GM12878 (cell line): ENCODE measurements around the gene MCC. TPM values are rescaled to one million over a fixed set of nuclear protein-coding genes. Genes with fewer than 3 reads are reported as not detected.

Experiments used
- ATAC-seq: fragments of 200-7000 bp; cut with Tn5 transposase; 3 replicates; pipeline ENCODE4 v1.9.1; 2020; ENCODE audit warnings: mild to moderate bottlenecking, moderate library complexity
- BruUV-seq: library from RNA; stranded (reverse); fragments of 400-500 nt; replicated peaks from 2 replicates; lab custom pipeline; 2021; lab: Mats Ljungman, UMichigan
- CTCF ChIA-PET: fragments of 300-600 bp; sonication (Branson Sonifier 250); formaldehyde crosslinking; extraction: SDS; loops from one replicate; lab custom pipeline; 2021; ENCODE audit warnings: inconsistent platforms; lab: Yijun Ruan, JAX
- POLR2A ChIA-PET: fragments of 350-600 bp; formaldehyde crosslinking; extraction: SDS; loops from one replicate; lab custom pipeline; 2021; ENCODE audit warnings: inconsistent platforms; lab: Charles Lee
- RAD21 ChIA-PET: fragments of 300-600 bp; sonication (Branson Sonifier 250); formaldehyde crosslinking; loops from one replicate; lab custom pipeline; 2023; ENCODE audit warnings: antibody characterized with exemption; ENCODE audit not compliant: unreplicated experiment; lab: Charles Lee
- SMC1A ChIA-PET: fragments of 300-600 bp; sonication (Branson Sonifier 250); formaldehyde crosslinking; loops from one replicate; lab custom pipeline; 2023; ENCODE audit not compliant: unreplicated experiment, uncharacterized antibody; lab: Charles Lee
- DNase-seq: peaks from one replicate; pipeline ENCODE4 v3.0.0-alpha.2; 2011; ENCODE audit warnings: low read depth, low spot score
- FAIRE-seq: peaks from 3 replicates; lab custom pipeline; 2011; peaks lifted over from hg19 to GRCh38; lab: Jason Lieb, UNC
- H2AFZ ChIP-seq: 2 replicates; pipeline ENCODE4 v1.6.0; 2011; ENCODE audit warnings: low read depth, low read length, control low read depth; ENCODE audit not compliant: control insufficient read depth
- H3K27ac ChIP-seq: 2 replicates; pipeline ENCODE4 v1.5.1; 2011; ENCODE audit warnings: control low read depth; ENCODE audit not compliant: control insufficient read depth, insufficient read depth
- H3K27me3 ChIP-seq, 2 experiments: replicated peaks in 1 of 2; 2 replicates each; pipeline versions ENCODE4 v1.6.0 to v1.6.1; 2011; ENCODE audit warnings: low read length in 1 of 2; ENCODE audit not compliant: control insufficient read depth in 2 of 2, insufficient read depth in 2 of 2
- H3K36me3 ChIP-seq, 2 experiments: 2 replicates each; pipeline ENCODE4 v1.5.1; 2011; ENCODE audit warnings: low read length in 1 of 2; ENCODE audit not compliant: control insufficient read depth in 2 of 2, insufficient read depth in 2 of 2
- H3K4me1 ChIP-seq: 2 replicates; pipeline ENCODE4 v1.6.1; 2011; ENCODE audit warnings: mild to moderate bottlenecking, low read length, moderate library complexity, mixed read lengths; ENCODE audit not compliant: control insufficient read depth, insufficient read depth
- H3K4me2 ChIP-seq: 2 replicates; pipeline ENCODE4 v1.6.0; 2011; ENCODE audit warnings: control low read depth; ENCODE audit not compliant: control insufficient read depth, insufficient read depth
- H3K4me3 ChIP-seq: fragments of 200-600 bp; sonication (generic); 2 replicates; pipeline ENCODE4 v1.5.1; 2016
- H3K79me2 ChIP-seq: 2 replicates; pipeline ENCODE4 v1.6.0; 2011; ENCODE audit warnings: low read length; ENCODE audit not compliant: control insufficient read depth, insufficient read depth
- H3K9ac ChIP-seq: 2 replicates; pipeline ENCODE4 v1.8.0; 2011; ENCODE audit warnings: low read length, control low read depth, mixed read lengths; ENCODE audit not compliant: control insufficient read depth, insufficient read depth
- H3K9me3 ChIP-seq: replicated peaks from 3 replicates; pipeline ENCODE4 v1.5.1; 2011; ENCODE audit warnings: mild to moderate bottlenecking, low read length; ENCODE audit not compliant: control insufficient read depth, insufficient read depth
- H4K20me1 ChIP-seq: 2 replicates; pipeline ENCODE4 v1.6.0; 2011; ENCODE audit not compliant: control insufficient read depth, insufficient read depth
- CREM ChIP-seq: IDR thresholded peaks from 2 replicates; pipeline ENCODE4 v1.6.1; 2014; ENCODE audit warnings: antibody characterized with exemption, low read depth
- EP300 ChIP-seq, 2 experiments: fragments of 150-350 bp in 1 of 2; IDR thresholded peaks; 2 replicates each; pipeline ENCODE4 v1.6.1; 2011 to 2012; ENCODE audit warnings: low read depth in 2 of 2, low read length in 2 of 2, borderline replicate concordance in 1 of 2, improper control_type of control experiment in 1 of 2, inconsistent platforms in 1 of 2; ENCODE audit not compliant: control insufficient read depth in 1 of 2
- FOXK2 ChIP-seq: fragments of 450-650 bp; IDR thresholded peaks from 2 replicates; pipeline ENCODE4 v1.6.1; 2017; ENCODE audit warnings: mild to moderate bottlenecking, moderate library complexity
- FOXM1 ChIP-seq: IDR thresholded peaks from 2 replicates; pipeline ENCODE4 v1.6.1; 2012; ENCODE audit warnings: low read depth, mild to moderate bottlenecking, inconsistent platforms, low read length, moderate library complexity
- HDGF ChIP-seq: fragments of 450-650 bp; IDR thresholded peaks from 2 replicates; pipeline ENCODE4 v1.6.1; 2016; ENCODE audit warnings: antibody characterized with exemption
- IRF3 ChIP-seq: fragments of 450-650 bp; IDR thresholded peaks from 2 replicates; pipeline ENCODE4 v1.6.1; 2014; ENCODE audit warnings: mild to moderate bottlenecking
- MAX ChIP-seq: IDR thresholded peaks from 2 replicates; pipeline ENCODE4 v1.6.1; 2012; ENCODE audit warnings: low read depth, low read length, improper control_type of control experiment
- MEF2B ChIP-seq: fragments of 450-650 bp; IDR thresholded peaks from 2 replicates; pipeline ENCODE4 v1.6.1; 2018; ENCODE audit warnings: mild to moderate bottlenecking, moderate library complexity; ENCODE audit not compliant: partially characterized antibody, poor library complexity, severe bottlenecking
- NFYB ChIP-seq: IDR thresholded peaks from 2 replicates; pipeline ENCODE4 v1.6.1; 2011; ENCODE audit warnings: low read depth, mild to moderate bottlenecking, low read length, improper control_type of control experiment, moderate library complexity; ENCODE audit not compliant: insufficient read depth
- NRF1 ChIP-seq: conservative IDR thresholded peaks from 2 replicates; pipeline ENCODE4 v1.6.1; 2011; ENCODE audit warnings: mild to moderate bottlenecking, low read depth, low read length, improper control_type of control experiment
- PBX3 ChIP-seq: IDR thresholded peaks from 2 replicates; pipeline ENCODE4 v1.6.1; 2011; ENCODE audit warnings: mild to moderate bottlenecking, low read depth, low read length, moderate library complexity; ENCODE audit not compliant: insufficient replicate concordance
- RELA ChIP-seq: fragments of 450-650 bp; IDR thresholded peaks from 2 replicates; pipeline ENCODE4 v1.8.0; 2014; ENCODE audit warnings: borderline replicate concordance; ENCODE audit not compliant: partially characterized antibody
- SIX5 ChIP-seq: IDR thresholded peaks from 2 replicates; pipeline ENCODE4 v1.6.1; 2011; ENCODE audit warnings: mild to moderate bottlenecking, low read depth, low read length, moderate library complexity; ENCODE audit not compliant: severe bottlenecking
- SREBF2 ChIP-seq: IDR thresholded peaks from 2 replicates; pipeline ENCODE4 v1.6.1; 2012; ENCODE audit warnings: mild to moderate bottlenecking, low read length
- TCF12 ChIP-seq: IDR thresholded peaks from 2 replicates; pipeline ENCODE4 v1.6.1; 2011; ENCODE audit warnings: low read depth, mild to moderate bottlenecking, low read length
- ZNF207 ChIP-seq: fragments of 450-650 bp; IDR thresholded peaks from 2 replicates; pipeline ENCODE4 v1.6.1; 2014; ENCODE audit warnings: antibody characterized with exemption, mild to moderate bottlenecking, borderline replicate concordance
- ZNF687 ChIP-seq: fragments of 450-650 bp; IDR thresholded peaks from 2 replicates; pipeline ENCODE4 v1.6.1; 2017; ENCODE audit warnings: mild to moderate bottlenecking, moderate library complexity
- WGBS: methylation state at CpG from one replicate; pipeline ENCODE4 v1.1.6; 2016; ENCODE audit warnings: low lambda C conversion rate; ENCODE audit not compliant: insufficient replicate concordance, insufficient coverage; ENCODE audit errors: missing lambda C conversion rate; 5-methylcytosine and 5-hydroxymethylcytosine counted together
- in situ Hi-C: fragments of 300-500 bp; cut with MboI; formaldehyde crosslinking; loops from 9 replicates; pipeline ENCODE4 v1.14.3; 2018; ENCODE audit warnings: mixed read lengths
- intact Hi-C: fragments of 100-400 bp; cut with micrococcal nuclease; formaldehyde crosslinking; loops from one replicate; pipeline ENCODE4 v1.14.2; 2022; ENCODE audit not compliant: unreplicated experiment
- polyA plus RNA-seq, 11 experiments: library from polyadenylated mRNA; depleted of rRNA in 4 of 11; unstranded in 6 of 11; stranded (reverse) in 5 of 11; fragments of >200 nt; fragmentation: Nextera tagmentation in 4 of 11; fragmentation: Illumina TruSeq in 1 of 11; extraction: Ambion mirVana in 4 of 11; extraction: Trizol in 1 of 11; gene quantifications; 1 replicate in 1 of 11; 2 replicates in 10 of 11; pipeline versions ENCODE4 v1.2.1 to v1.2.3, GENCODE V29; 2011 to 2016; ENCODE audit warnings: inconsistent platforms in 2 of 11, missing spikeins in 2 of 11, low read depth in 1 of 11
- total RNA-seq, 4 experiments: library from RNA; depleted of rRNA in 3 of 4; stranded (reverse); fragments of >200 nt in 3 of 4; fragmentation: Illumina TruSeq in 1 of 4; extraction: Trizol in 1 of 4; gene quantifications; 2 replicates each; pipeline versions ENCODE4 v1.2.1 to v1.2.3, GENCODE V29; 2013 to 2021

MCC gene
- total and polyA plus RNA-seq, 10 of the 15 experiments (the other 5 are each of a cell fraction or from before 2014, with no cell fraction given), result 0.03 to 0.86 (median 0.16) TPM

- ChIA-PET RAD21 (no interaction called here), POLR2A (no interaction called here)
- H3K27me3 ChIP-seq, result no peaks in the 10 kb centered on the region
- WGBS, result 92% methylated on average over 6 of the region's 6 CpGs
- no peak overlapping the region for H3K4me2 ChIP-seq
- H4K20me1 ChIP-seq, result no peaks in the 10 kb centered on the region
- DNase-seq (no peak), ATAC-seq (no peak)
- no peaks in the 10 kb centered on the region for H3K4me1 ChIP-seq
- H3K4me3 ChIP-seq, result no peak overlapping the region
- no peaks in the 10 kb centered on the region for H3K9me3 ChIP-seq
- no peak overlapping the region for H3K9ac ChIP-seq
- intact Hi-C loops, result no loop called here
- TF ChIP-seq SREBF2 (no peak), NFYB (no peak), HDGF (no peak), CREM (no peak), TCF12 (no peak), MAX (no peak), ZNF687 (no peak), ZNF207 (no peak), IRF3 (no peak), RELA (no peak), EP300 (IDR thresholded peaks at IDR 0.05; ENCODE audit: borderline replicate concordance in 1 of 2, control insufficient read depth in 1 of 2, low read depth in 2 of 2, low read length in 2 of 2) (no peak), SIX5 (no peak), FOXM1 (no peak), PBX3 (no peak), NRF1 (no peak), MEF2B (no peak), FOXK2 (no peak)
- TF ChIP-seq, all 136 proteins: peak for 0
- BruUV-seq, result no TSS peak
- ChIA-PET SMC1A (no interaction called here), CTCF (interaction anchor here (1.6 kb wide), 1 partner anchor 181 kb away, joined by 3 read pairs; no protein-coding TSS in a partner anchor)
- Histone ChIP-seq H3K27ac (no peak overlapping the region), H3K79me2 (no peaks in the 10 kb centered on the region), H2AFZ (no peak overlapping the region), H3K36me3 (peaks cover 4% of the 10 kb centered on the region in 2 experiments; a peak in 3 of 4 replicates)
- in situ Hi-C loops, result no loop called here
- no peak for FAIRE-seq
Observed at GRCh38 chr5:113029614-113030013, 458.6 kb downstream of the MCC start.
